Measurements from ENCODE around the gene LOXL1. TPM values are rescaled to one million over a fixed set of nuclear protein-coding genes. Genes with fewer than 3 reads are reported as not detected.
"Not testable (repeated sequence)": the region's sequence is repeated elsewhere in the genome, so short reads cannot be mapped to it uniquely, and the experiment has no call there.

Gene LOXL1
- total and polyA plus RNA-seq, 2 donors (not counting 1 experiment from before 2014, with no cell fraction given) = 65.6 to 163 TPM

DNA sequence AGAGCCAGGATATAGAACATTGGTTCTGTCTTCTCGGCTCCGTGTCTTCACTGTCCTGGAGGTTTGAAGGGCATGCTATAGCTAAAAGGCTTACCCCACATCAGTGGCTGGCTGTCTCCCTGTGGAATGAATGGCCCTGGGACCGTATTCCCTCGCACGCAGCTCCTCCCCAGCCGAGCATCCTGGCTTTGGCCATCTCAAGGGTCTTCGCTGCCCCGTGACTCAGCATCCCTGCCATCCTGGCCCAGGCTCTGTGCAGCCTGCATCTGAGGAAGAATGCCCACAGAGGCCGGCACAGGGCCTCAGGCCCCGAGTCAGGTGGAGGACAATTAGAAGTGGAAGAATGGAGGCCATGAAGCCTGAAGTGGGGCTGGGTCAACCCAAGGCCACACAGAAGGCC is 11.0 kb downstream of the LOXL1 start:
- Histone ChIP-seq H2AFZ (ENCODE audit: low read length) (no peak overlapping the region), H3K4me2 (ENCODE audit: extremely low read depth, insufficient read depth, low read length) (no peak overlapping the region), H3K27me3 (ENCODE audit: control insufficient read depth, insufficient read depth, low read length) (no peaks in the 10 kb centered on the region), H3K27ac (ENCODE audit: insufficient read depth, low read length) (no peak overlapping the region), H4K20me1 (ENCODE audit: control insufficient read depth, extremely low read depth, insufficient read depth, low read length) (no peaks in the 10 kb centered on the region), H3K79me2 (ENCODE audit: control insufficient read depth, insufficient read depth, low read length) (peaks cover 53% of the 10 kb centered on the region), H3K4me1 (ENCODE audit: control insufficient read depth, extremely low read depth, insufficient read depth, low read length) (peaks cover 22% of the 10 kb centered on the region), H3K4me3 (replicated peaks in 1 of 4; ENCODE audit: control extremely low read depth in 1 of 4, insufficient read depth in 1 of 4, low read depth in 3 of 4, low read length in 4 of 4) (no peak overlapping the region), H3K9me3 (ENCODE audit: control insufficient read depth, insufficient read depth, low read depth, low read length) (no peaks in the 10 kb centered on the region), H3K36me3 (ENCODE audit: control insufficient read depth, insufficient read depth, low read length) (peaks cover 2% of the 10 kb centered on the region), H3K9ac (ENCODE audit: insufficient read depth, low read length) (no peak overlapping the region)
- DNase-seq (ENCODE audit: low read depth in 2 of 2) = no peak
- TF ChIP-seq EZH2 (IDR thresholded peaks at IDR 0.05; ENCODE audit: low read length, missing control alignments) = no peak
- TF ChIP-seq, protein P1, sequence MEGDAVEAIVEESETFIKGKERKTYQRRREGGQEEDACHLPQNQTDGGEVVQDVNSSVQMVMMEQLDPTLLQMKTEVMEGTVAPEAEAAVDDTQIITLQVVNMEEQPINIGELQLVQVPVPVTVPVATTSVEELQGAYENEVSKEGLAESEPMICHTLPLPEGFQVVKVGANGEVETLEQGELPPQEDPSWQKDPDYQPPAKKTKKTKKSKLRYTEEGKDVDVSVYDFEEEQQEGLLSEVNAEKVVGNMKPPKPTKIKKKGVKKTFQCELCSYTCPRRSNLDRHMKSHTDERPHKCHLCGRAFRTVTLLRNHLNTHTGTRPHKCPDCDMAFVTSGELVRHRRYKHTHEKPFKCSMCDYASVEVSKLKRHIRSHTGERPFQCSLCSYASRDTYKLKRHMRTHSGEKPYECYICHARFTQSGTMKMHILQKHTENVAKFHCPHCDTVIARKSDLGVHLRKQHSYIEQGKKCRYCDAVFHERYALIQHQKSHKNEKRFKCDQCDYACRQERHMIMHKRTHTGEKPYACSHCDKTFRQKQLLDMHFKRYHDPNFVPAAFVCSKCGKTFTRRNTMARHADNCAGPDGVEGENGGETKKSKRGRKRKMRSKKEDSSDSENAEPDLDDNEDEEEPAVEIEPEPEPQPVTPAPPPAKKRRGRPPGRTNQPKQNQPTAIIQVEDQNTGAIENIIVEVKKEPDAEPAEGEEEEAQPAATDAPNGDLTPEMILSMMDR (conservative IDR thresholded peaks at IDR 0.05 in 1 of 2, IDR thresholded peaks at IDR 0.05 in 1 of 2; ENCODE audit: low read depth in 1 of 2, low read length in 2 of 2) = no peak

DNA sequence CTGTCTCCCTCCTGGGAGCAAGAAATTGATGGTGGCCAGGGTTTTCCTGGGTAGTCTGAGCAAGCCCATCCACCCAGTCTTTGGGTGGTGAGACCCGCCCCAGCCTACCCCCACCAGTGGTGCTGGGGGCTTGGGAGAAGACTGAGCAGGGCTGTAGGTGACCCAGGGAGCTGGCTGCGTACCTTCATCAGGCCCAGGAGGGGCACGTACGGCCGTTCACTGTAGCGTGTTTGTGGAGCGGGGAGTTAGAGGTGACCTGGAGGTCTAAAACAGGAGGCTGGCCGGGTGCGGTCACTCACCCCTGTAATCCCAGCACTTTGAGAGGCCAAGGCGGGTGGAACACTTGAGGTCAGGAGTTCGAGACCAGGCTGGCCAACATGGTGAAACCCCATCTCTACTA is 11.5 kb downstream of the LOXL1 start:
- no peak overlapping the region for H3K27ac ChIP-seq (ENCODE audit: insufficient read depth, low read length)
- H3K79me2 ChIP-seq (ENCODE audit: control insufficient read depth, insufficient read depth, low read length) = peaks cover 49% of the 10 kb centered on the region
- peaks cover 2% of the 10 kb centered on the region for H3K36me3 ChIP-seq (ENCODE audit: control insufficient read depth, insufficient read depth, low read length)
- H3K27me3 ChIP-seq (ENCODE audit: control insufficient read depth, insufficient read depth, low read length) = no peaks in the 10 kb centered on the region
- no peaks in the 10 kb centered on the region for H3K9me3 ChIP-seq (ENCODE audit: control insufficient read depth, insufficient read depth, low read depth, low read length)
- H3K4me2 ChIP-seq (ENCODE audit: extremely low read depth, insufficient read depth, low read length) = no peak overlapping the region
- no peak overlapping the region for H3K9ac ChIP-seq (ENCODE audit: insufficient read depth, low read length)
- DNase-seq (ENCODE audit: low read depth in 2 of 2) = no peak
- TF ChIP-seq, protein P1 (conservative IDR thresholded peaks at IDR 0.05 in 1 of 2, IDR thresholded peaks at IDR 0.05 in 1 of 2; ENCODE audit: low read depth in 1 of 2, low read length in 2 of 2) = no peak
- no peak for TF ChIP-seq EZH2 (IDR thresholded peaks at IDR 0.05; ENCODE audit: low read length, missing control alignments)
- no peak overlapping the region for H3K4me3 ChIP-seq (replicated peaks in 1 of 4; ENCODE audit: control extremely low read depth in 1 of 4, insufficient read depth in 1 of 4, low read depth in 3 of 4, low read length in 4 of 4)
- peaks cover 22% of the 10 kb centered on the region for H3K4me1 ChIP-seq (ENCODE audit: control insufficient read depth, extremely low read depth, insufficient read depth, low read length)
- no peak overlapping the region for H2AFZ ChIP-seq (ENCODE audit: low read length)
- no peaks in the 10 kb centered on the region for H4K20me1 ChIP-seq (ENCODE audit: control insufficient read depth, extremely low read depth, insufficient read depth, low read length)

DNA sequence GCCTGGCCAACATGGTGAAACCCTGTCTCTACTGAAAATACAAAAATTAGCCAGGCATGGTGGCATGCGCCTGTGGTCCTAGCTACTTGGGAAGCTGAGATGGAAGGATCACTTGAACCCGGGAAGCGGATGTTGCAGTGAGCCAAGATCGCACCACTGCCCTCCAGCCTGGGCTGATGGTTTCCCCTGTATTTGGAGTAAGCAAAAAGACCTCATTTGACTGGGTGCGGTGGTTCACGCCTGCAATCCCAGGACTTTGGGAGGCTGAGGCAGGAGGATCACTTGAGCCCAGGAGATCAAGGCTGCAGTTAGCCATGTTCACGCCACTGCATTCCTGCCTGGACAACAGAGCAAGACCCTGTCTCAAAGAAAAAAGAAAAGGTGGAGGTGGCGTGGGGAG is 12.3 kb downstream of the LOXL1 start:
- H3K4me1 ChIP-seq (ENCODE audit: control insufficient read depth, extremely low read depth, insufficient read depth, low read length) = peaks cover 22% of the 10 kb centered on the region

More for the DNA sequence above, 12.3 kb downstream of the LOXL1 start:
- H3K4me2 ChIP-seq (ENCODE audit: extremely low read depth, insufficient read depth, low read length); H4K20me1 ChIP-seq (ENCODE audit: control insufficient read depth, extremely low read depth, insufficient read depth, low read length); H3K27me3 ChIP-seq (ENCODE audit: control insufficient read depth, insufficient read depth, low read length); H3K9me3 ChIP-seq (ENCODE audit: control insufficient read depth, insufficient read depth, low read depth, low read length); H3K9ac ChIP-seq (ENCODE audit: insufficient read depth, low read length); DNase-seq (ENCODE audit: low read depth in 2 of 2); H2AFZ ChIP-seq (ENCODE audit: low read length); H3K36me3 ChIP-seq (ENCODE audit: control insufficient read depth, insufficient read depth, low read length); H3K27ac ChIP-seq (ENCODE audit: insufficient read depth, low read length); H3K4me3 ChIP-seq (replicated peaks in 1 of 4; ENCODE audit: control extremely low read depth in 1 of 4, insufficient read depth in 1 of 4, low read depth in 3 of 4, low read length in 4 of 4): not testable (repeated sequence)
- peaks cover 41% of the 10 kb centered on the region for H3K79me2 ChIP-seq (ENCODE audit: control insufficient read depth, insufficient read depth, low read length)
